ENCODE results near the gene FERMT3.

Gene FERMT3

GRCh38 chr11:64185693-64186491 is 20.6 kb upstream of the FERMT3 start, which contains the start of gene STIP1:
TSS of gene STIP1 (plus strand) at chr11:64186171. CDS start at chr11:64186262, 91 bp downstream.
- in situ Hi-C loops (cut with MboI; ENCODE audit: low sequenced_read_pairs): no loop called here

DNA sequence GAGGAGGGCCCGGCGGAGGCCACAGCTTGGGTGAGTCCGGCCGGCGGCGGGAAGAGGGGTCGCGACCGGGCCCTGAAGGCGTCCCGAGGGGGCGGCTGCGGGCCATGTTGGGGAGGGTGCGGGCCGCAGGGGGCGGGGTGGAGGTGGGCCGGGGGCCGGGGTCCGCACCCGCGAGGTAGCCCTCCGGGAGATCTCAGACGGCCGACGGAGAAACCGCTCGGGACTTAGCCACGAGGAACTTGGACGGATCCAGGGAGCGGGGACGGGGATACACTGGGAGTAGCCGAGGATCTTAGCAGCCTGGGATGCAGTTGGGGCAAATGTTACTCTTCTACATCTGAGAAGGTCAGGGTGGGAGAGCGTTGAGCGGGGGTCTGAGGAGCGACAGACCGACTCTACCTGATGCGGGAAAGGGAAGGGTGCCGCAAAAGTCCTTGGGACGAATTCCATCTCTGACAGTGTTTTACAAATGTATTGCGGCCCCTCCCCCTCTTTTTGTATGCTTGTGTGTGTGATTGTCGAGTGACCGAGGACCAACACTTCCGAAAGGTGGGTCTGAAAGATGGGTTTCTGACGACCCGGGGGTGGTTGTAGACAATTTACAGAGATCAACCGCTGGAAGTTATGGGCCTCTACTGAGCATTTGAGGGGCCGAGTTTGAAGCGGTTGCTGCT is 19.9 kb upstream of the FERMT3 start:
- in situ Hi-C loops (cut with MboI; ENCODE audit: low sequenced_read_pairs): no loop called here

GRCh38 chr11:64192434-64192833 is 14.1 kb upstream of the FERMT3 start:
- in situ Hi-C loops (cut with MboI; ENCODE audit: low sequenced_read_pairs): no loop called here

DNA sequence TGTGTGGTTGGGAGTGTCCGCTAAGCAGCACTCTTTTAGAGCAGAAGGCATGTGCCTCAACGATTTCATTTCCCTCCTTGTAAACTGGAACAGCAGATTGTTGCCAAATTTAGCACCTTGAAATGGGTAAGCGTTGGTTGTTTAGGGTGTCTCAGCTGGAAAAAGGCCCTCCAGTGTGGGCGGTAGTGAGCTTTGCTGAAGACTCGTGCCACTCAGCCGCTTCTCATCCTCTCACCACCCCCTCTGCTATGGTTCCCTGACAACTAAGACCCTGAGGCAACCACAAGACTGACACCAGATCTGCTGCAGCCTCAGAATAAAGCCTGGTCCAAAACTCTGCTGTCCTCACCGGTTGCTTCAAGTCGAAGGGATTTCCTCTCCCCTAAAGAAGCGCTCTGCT is 9.9 kb upstream of the FERMT3 start:
- in situ Hi-C loops (cut with MboI; ENCODE audit: low sequenced_read_pairs): no loop called here

GRCh38 chr11:64198511-64198910 is 8.0 kb upstream of the FERMT3 start:
- in situ Hi-C loops (cut with MboI; ENCODE audit: low sequenced_read_pairs): no loop called here

DNA sequence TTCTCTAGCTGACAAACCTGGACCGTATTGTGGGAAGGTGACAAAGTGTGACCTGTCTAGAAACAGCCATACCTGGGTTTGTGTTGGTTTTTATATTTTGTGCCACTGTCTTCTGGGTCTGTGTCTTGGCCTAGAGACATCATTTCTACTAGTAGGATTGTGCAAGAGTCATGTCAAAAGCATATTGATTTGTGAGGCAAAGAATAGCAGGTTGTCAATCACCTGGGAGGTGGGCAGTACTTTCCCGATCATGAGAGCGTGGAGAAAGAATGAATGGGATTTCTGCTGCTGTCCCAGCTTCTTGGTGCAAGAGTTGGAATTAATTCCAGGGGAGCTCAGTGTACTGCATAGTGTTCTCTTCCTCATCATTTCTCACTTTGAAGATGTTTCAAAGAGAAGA is 5.0 kb upstream of the FERMT3 start:
- in situ Hi-C loops (cut with MboI; ENCODE audit: low sequenced_read_pairs): no loop called here

- in situ Hi-C loops (cut with MboI; ENCODE audit: low sequenced_read_pairs): no loop called here
Measured at GRCh38 chr11:64202992-64203391, 3.5 kb upstream of the FERMT3 start.

DNA sequence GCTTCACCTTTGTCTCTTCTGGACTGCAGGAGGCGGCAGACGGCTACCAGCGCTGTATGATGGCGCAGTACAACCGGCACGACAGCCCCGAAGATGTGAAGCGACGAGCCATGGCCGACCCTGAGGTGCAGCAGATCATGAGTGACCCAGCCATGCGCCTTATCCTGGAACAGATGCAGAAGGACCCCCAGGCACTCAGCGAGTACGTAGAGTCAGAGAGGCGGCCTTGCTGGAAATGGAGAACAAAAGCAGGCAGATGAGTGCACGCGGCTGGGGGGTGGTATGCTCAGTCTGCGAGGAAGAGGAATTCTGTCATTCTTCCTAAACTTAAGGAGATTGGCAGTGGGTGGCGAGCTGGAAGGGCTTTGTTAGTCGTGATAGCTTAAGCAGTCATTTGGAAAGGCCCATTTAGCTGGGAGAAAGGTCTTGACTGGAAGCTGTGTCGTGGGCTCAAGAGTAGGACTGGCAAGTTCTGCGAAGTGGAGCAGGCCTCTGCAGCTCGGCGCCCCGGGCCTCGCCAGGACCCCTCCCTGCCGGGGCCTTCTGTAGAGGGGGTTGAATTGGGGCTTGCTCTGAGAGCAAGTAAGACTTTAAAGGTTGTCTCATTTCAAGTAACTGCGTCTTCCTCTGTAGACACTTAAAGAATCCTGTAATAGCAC is 3.0 kb upstream of the FERMT3 start:
- in situ Hi-C loops (cut with MboI; ENCODE audit: low sequenced_read_pairs): no loop called here

DNA sequence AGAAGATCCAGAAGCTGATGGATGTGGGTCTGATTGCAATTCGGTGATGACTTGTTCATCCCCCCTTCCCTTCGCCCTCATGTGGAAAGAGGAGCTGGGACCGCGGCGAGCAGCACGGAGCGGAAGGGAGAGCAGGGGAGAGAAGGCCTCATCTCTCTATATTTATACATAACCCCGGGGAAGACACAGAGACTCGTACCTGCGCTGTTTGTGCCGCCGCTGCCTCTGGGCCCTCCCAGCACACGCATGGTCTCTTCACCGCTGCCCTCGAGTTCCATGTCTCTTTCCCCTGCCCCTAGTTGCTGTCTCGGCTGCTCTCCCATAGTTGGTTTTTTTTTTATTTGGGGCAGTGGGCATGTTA is 2.5 kb upstream of the FERMT3 start:
- in situ Hi-C loops (cut with MboI; ENCODE audit: low sequenced_read_pairs): no loop called here

DNA sequence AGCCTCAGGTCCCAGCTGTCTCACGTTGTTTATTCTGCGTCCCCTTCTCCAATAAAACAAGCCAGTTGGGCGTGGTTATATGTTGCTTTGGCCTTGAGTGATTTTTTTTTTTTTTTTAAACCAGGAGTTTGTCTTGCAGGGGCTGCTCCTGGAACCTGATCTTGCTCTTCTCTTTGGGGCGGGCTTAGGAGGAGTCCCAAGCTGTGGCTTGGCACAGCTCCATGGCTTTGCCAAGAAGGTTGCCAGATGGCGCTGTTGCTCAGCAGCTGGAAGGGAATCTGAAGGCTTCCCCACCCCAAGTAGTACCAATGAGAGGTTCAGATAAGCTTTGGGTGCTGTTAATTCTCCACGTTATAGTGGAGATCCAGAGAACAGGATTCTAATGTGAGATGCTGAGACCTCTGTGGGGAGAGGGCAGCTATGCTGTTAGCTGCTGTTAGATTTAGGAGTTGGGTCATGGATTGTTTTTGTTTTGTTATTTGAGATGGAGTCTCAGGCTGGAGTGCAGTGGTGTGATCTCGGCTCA is 2.0 kb upstream of the FERMT3 start:
- in situ Hi-C loops (cut with MboI; ENCODE audit: low sequenced_read_pairs): no loop called here

DNA sequence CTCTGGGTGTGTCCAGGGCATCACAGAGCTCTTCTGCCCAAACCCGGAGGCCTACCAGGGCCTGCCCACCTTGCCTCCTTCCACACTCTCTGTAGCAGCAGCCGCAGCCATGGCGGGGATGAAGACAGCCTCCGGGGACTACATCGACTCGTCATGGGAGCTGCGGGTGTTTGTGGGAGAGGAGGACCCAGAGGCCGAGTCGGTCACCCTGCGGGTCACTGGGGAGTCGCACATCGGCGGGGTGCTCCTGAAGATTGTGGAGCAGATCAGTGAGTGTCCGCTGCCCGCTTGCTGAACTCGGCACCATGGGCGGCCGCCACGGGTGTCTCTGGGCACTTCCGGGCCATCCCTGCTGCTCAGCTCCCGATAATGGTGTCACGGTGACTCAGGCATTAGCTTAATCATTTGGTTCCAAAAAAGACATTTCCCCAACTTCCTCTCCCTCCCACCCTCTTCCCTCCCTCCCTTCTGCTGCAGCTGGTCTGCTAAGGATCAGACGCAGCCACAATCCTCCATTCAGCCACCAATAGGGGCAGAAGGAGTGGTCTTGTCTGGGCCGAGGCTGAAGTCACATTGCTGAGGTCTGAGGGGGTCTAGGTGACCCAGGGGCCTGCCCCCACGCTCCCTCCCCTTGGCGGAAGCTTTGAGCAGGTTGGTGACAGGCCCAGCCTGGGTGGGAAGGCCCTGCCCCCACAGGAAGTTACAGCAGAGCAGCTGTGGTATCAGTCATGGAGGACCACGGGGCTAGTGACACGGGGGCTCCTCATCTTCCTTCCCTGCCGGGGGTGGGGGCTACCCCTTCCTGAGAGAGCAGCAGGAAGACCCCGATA is 950 bp downstream of the FERMT3 start:
- in situ Hi-C loops (cut with MboI; ENCODE audit: low sequenced_read_pairs): no loop called here

DNA sequence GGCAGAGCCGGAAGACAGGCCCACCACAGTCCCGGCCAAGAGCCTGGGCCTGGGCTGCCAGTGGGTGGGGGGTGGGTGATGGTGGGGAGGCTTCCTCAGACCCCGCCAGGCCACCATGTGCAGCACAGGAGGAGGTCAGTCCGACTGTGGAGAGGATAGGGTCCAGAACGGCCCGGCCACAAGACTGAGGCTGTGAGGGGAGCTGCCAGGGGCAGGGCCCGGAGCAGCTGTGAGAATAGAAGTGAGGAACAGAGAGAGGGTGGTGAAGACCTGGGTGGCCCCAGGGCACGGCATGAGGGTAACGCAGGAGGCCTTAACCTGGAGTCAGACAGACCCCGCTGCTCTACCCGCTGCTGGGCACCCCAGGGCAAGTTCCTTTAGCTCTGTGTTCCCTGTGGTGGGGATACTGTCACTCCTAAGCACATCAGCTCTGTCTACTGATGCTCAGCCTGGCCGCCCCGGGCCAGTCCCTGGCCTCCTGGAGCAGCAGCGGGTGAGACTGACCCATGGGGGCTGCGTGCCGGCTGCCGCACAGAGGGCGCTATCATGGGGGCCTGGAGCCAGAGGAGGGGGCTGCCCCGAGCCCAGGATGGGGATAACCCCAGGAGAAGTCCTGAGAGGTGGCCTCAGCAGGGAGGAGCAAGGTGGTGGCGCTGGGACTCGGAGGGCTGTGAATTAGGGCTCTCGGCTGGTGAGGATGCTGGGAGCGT is 1.7 kb downstream of the FERMT3 start:
- in situ Hi-C loops (cut with MboI; ENCODE audit: low sequenced_read_pairs): no loop called here

DNA sequence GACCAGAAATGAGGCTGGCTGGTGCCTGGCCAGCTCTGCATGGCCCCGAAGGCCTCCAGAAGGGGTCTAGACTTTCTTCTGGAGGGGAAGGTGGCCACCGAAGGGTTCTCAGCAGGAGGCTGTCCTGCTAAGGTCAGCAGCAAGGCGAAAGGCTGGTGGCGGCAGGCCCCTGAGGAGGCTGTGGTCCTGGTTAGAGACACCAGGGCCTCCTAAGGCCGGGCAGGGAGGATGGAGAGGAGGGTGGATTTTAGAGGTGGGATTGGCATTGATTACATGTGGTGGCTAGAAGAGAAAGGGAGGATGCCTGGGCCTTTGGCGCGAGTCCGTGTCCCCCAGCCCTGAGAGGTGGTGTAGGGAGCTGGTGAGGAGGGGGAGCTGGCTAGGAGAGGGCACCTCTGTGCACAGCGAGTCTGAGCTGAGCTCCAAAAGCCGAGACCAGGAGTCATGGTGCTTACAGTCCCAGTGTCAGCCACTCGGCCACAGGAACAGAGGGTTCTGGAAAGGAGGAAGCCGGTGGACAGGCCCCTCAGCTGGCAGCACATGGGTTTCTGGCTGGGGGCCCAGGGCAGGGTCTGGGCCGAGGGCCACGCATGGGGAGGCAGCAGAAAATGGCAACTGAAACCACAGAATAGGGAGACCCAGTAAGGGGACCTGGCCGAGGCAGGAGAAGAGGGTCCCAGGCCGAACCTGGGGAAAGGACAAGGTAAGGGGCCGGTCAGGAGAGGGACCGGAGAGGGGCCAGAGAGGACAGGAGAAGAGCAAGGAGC is 2.5 kb downstream of the FERMT3 start:
- in situ Hi-C loops (cut with MboI; ENCODE audit: low sequenced_read_pairs): no loop called here

- in situ Hi-C loops (cut with MboI; ENCODE audit: low sequenced_read_pairs): no loop called here
Measured at GRCh38 chr11:64209563-64209843, 3.0 kb downstream of the FERMT3 start.

DNA sequence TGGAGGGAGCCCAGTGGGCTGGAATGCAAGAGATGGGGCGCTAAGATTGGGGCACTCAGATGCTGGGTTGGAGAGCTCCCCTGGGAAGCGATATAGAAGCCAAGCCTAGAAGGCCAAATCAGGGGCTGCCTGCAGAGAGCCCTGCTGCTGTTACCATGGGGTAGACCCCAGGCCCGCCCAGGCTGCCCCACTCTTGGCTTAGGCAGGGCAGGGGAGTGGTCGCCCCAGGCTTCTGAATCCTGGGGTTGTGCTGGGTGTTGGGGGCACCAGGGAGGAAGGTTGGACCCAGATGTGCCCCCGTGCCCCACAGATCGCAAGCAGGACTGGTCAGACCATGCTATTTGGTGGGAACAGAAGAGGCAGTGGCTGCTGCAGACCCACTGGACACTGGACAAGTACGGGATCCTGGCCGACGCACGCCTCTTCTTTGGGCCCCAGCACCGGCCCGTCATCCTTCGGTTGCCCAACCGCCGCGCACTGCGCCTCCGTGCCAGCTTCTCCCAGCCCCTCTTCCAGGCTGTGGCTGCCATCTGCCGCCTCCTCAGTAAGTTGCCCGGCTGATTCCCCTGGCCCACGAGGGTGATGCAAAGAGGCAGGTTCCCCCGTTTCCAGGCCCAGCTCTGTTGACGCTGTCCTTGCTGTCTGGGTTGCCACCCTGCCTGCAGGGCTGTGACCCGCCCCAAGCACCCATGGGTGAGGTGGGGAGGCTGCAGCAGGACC is 3.9 kb downstream of the FERMT3 start:
- in situ Hi-C loops (cut with MboI; ENCODE audit: low sequenced_read_pairs): no loop called here

- in situ Hi-C loops (cut with MboI; ENCODE audit: low sequenced_read_pairs): no loop called here
Measured at GRCh38 chr11:64211181-64211872, 4.8 kb downstream of the FERMT3 start.

GRCh38 chr11:64216879-64217278 is 10.4 kb downstream of the FERMT3 start:
- in situ Hi-C loops (cut with MboI; ENCODE audit: low sequenced_read_pairs): no loop called here

DNA sequence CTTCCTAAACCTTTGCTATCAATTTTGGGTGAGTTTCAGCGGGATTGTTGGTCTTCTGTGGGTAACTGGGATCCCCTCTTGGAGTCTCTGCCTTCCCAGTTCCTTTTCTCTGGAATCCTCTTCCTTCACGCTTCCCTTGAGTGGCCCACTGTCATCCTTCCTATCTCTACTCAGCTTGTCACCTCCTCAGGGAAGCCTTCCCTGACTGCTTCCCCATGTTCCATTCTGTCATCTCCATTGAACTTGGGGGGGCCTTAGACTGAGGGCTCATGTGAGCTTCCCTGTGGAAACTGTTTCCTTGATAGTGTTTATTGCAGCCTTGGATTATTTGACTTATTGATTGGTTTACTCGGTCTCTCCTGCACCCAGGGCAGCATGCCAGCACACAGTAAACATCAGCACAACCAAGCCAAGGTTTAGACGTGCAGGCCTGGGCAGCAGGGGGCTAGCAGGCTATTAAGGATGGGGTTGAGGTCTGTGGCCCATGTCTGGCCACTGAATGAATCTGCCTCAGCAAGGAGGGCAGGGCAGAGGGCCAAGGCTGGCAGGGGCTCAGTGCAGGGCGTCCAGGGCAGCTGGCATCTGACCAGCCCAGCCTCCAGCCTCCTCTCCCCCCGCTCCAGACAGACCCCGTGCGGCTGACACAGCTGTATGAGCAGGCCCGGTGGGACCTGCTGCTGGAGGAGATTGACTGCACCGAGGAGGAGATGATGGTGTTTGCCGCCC is 12.3 kb downstream of the FERMT3 start:
- in situ Hi-C loops (cut with MboI; ENCODE audit: low sequenced_read_pairs): no loop called here
